ENCODE measurements around the gene HNRNPUL1.

Gene HNRNPUL1

DNA sequence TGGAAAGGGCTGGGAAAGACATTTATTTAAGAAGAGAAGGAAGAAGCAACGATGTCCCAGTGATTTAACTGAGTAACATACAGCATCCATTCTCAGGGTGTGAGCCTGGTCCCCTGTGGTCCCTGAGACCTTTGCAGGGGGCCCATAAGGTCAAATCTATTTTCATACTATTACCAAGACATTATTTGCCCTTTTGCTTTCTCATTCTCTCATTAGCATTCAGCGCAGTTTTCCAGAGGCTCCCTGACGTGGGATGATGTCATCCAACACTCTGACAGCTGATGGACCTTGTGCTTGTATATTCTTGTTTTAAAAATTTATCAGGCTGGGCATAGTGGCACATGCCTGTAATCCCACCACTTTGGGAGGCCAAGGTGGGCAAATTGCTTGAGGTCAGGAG lies 18.3 kb upstream of the HNRNPUL1 start:
- Histone ChIP-seq H3K9me3 (ENCODE audit: low read length) (no peaks in the 10 kb centered on the region), H3K9ac (ENCODE audit: low read length) (no peak overlapping the region), H3K4me2 (ENCODE audit: low read length) (no peak overlapping the region), H3F3A (ENCODE audit: insufficient read depth, low read length) (no peaks in the 10 kb centered on the region), H3K27ac (ENCODE audit: low read depth, low read length, poor library complexity, severe bottlenecking) (no peak overlapping the region), H3K36me3 (ENCODE audit: insufficient read depth, low read length) (no peaks in the 10 kb centered on the region), H3K27me3 (ENCODE audit: insufficient read depth, low read length) (peaks cover 7% of the 10 kb centered on the region; the same call in 1 of the 2 replicates), H4K20me1 (ENCODE audit: insufficient read depth, low read length) (no peaks in the 10 kb centered on the region), H2AFZ (ENCODE audit: low read length) (no peak overlapping the region), H3K79me2 (ENCODE audit: insufficient read depth, low read length) (no peaks in the 10 kb centered on the region), H3K4me3 (ENCODE audit: low read depth, low read length, poor library complexity, severe bottlenecking) (no peak overlapping the region), H3K4me1 (ENCODE audit: insufficient read depth, low read length, severe bottlenecking) (no peaks in the 10 kb centered on the region), H3K9me2 (ENCODE audit: low read depth, low read length) (no peaks in the 10 kb centered on the region)
- TF ChIP-seq EZH2 (IDR thresholded peaks at IDR 0.05; ENCODE audit: borderline replicate concordance, low read length): no peak
- TF ChIP-seq, protein P1, sequence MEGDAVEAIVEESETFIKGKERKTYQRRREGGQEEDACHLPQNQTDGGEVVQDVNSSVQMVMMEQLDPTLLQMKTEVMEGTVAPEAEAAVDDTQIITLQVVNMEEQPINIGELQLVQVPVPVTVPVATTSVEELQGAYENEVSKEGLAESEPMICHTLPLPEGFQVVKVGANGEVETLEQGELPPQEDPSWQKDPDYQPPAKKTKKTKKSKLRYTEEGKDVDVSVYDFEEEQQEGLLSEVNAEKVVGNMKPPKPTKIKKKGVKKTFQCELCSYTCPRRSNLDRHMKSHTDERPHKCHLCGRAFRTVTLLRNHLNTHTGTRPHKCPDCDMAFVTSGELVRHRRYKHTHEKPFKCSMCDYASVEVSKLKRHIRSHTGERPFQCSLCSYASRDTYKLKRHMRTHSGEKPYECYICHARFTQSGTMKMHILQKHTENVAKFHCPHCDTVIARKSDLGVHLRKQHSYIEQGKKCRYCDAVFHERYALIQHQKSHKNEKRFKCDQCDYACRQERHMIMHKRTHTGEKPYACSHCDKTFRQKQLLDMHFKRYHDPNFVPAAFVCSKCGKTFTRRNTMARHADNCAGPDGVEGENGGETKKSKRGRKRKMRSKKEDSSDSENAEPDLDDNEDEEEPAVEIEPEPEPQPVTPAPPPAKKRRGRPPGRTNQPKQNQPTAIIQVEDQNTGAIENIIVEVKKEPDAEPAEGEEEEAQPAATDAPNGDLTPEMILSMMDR (IDR thresholded peaks at IDR 0.05; ENCODE audit: low read length): no peak

- no peak overlapping the region for H2AFZ ChIP-seq (ENCODE audit: low read length)
- no peaks in the 10 kb centered on the region for H3K9me3 ChIP-seq (ENCODE audit: low read length)
- no peaks in the 10 kb centered on the region for H3K79me2 ChIP-seq (ENCODE audit: insufficient read depth, low read length)
- H3K9me2 ChIP-seq (ENCODE audit: low read depth, low read length): no peaks in the 10 kb centered on the region
- no peak overlapping the region for H3K27ac ChIP-seq (ENCODE audit: low read depth, low read length, poor library complexity, severe bottlenecking)
- H3K4me2 ChIP-seq (ENCODE audit: low read length): no peak overlapping the region
- H3K27me3 ChIP-seq (ENCODE audit: insufficient read depth, low read length): peaks cover 10% of the 10 kb centered on the region; the same call in 1 of the 2 replicates
- H3K4me3 ChIP-seq (ENCODE audit: low read depth, low read length, poor library complexity, severe bottlenecking): no peak overlapping the region
- no peaks in the 10 kb centered on the region for H3K4me1 ChIP-seq (ENCODE audit: insufficient read depth, low read length, severe bottlenecking)
- H3F3A ChIP-seq (ENCODE audit: insufficient read depth, low read length): no peaks in the 10 kb centered on the region
- H3K9ac ChIP-seq (ENCODE audit: low read length): no peak overlapping the region
- TF ChIP-seq EZH2 (IDR thresholded peaks at IDR 0.05; ENCODE audit: borderline replicate concordance, low read length): no peak
- TF ChIP-seq, protein P1 (IDR thresholded peaks at IDR 0.05; ENCODE audit: low read length): no peak
- H4K20me1 ChIP-seq (ENCODE audit: insufficient read depth, low read length): no peaks in the 10 kb centered on the region
- H3K36me3 ChIP-seq (ENCODE audit: insufficient read depth, low read length): no peaks in the 10 kb centered on the region
Measured at GRCh38 chr19:41248895-41249294, 15.3 kb upstream of the HNRNPUL1 start.

DNA sequence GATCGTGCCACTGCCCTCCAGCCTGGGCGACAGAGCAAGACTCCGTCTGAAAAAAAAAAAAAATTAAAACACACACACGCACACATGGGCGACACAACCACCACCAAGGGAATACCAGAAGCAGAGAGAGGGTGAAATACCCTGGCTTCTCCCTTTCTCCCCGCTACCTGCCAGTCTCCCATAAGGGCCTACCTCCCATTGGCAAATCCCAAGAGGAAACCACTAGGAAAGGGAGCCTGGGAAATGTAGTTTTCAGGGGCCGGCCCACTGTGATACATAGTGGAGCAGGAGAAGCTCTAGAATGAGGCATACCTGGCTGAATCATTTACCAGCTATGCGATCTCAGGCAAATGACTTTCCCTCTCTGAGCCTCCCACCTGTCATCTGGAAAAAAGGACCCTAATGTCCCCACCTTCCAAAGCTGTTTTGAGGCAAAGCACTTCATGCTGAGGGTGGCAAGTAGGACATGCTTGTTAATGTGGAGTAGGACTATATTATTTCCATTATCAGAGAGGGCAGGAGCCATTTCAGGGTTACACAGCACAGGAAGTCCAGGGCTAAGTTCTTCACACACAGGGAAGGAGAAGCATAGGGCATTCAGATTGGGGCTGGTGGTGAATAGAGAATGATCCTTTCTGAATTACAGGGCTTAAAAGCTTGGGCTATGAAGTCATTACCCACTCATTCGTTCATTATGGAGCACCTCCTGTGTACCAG lies 14.3 kb upstream of the HNRNPUL1 start:
- no peaks in the 10 kb centered on the region for H3K36me3 ChIP-seq (ENCODE audit: insufficient read depth, low read length)
- H3K9me2 ChIP-seq (ENCODE audit: low read depth, low read length): no peaks in the 10 kb centered on the region
- H3K4me2 ChIP-seq (ENCODE audit: low read length): no peak overlapping the region
- H3K79me2 ChIP-seq (ENCODE audit: insufficient read depth, low read length): no peaks in the 10 kb centered on the region
- no peak overlapping the region for H3K27ac ChIP-seq (ENCODE audit: low read depth, low read length, poor library complexity, severe bottlenecking)
- H4K20me1 ChIP-seq (ENCODE audit: insufficient read depth, low read length): no peaks in the 10 kb centered on the region
- TF ChIP-seq, protein P1 (IDR thresholded peaks at IDR 0.05; ENCODE audit: low read length): no peak
- no peak for TF ChIP-seq EZH2 (IDR thresholded peaks at IDR 0.05; ENCODE audit: borderline replicate concordance, low read length)
- no peak overlapping the region for H3K4me3 ChIP-seq (ENCODE audit: low read depth, low read length, poor library complexity, severe bottlenecking)
- H2AFZ ChIP-seq (ENCODE audit: low read length): no peak overlapping the region
- H3F3A ChIP-seq (ENCODE audit: insufficient read depth, low read length): no peaks in the 10 kb centered on the region
- peaks cover 10% of the 10 kb centered on the region; the same call in 1 of the 2 replicates for H3K27me3 ChIP-seq (ENCODE audit: insufficient read depth, low read length)
- no peak overlapping the region for H3K9ac ChIP-seq (ENCODE audit: low read length)
- no peaks in the 10 kb centered on the region for H3K9me3 ChIP-seq (ENCODE audit: low read length)
- no peaks in the 10 kb centered on the region for H3K4me1 ChIP-seq (ENCODE audit: insufficient read depth, low read length, severe bottlenecking)
